ENCODE measurements around the gene TRAPPC2. TPM values are rescaled to one million over a fixed set of nuclear protein-coding genes. Genes with fewer than 3 reads are reported as not detected.
"Not testable (repeated sequence)": the region's sequence is repeated elsewhere in the genome, so short reads cannot be mapped to it uniquely, and the experiment has no call there.

Gene TRAPPC2
- total and polyA plus RNA-seq, 4 donors = 3.1 to 12.3 (median 8.8) TPM

DNA sequence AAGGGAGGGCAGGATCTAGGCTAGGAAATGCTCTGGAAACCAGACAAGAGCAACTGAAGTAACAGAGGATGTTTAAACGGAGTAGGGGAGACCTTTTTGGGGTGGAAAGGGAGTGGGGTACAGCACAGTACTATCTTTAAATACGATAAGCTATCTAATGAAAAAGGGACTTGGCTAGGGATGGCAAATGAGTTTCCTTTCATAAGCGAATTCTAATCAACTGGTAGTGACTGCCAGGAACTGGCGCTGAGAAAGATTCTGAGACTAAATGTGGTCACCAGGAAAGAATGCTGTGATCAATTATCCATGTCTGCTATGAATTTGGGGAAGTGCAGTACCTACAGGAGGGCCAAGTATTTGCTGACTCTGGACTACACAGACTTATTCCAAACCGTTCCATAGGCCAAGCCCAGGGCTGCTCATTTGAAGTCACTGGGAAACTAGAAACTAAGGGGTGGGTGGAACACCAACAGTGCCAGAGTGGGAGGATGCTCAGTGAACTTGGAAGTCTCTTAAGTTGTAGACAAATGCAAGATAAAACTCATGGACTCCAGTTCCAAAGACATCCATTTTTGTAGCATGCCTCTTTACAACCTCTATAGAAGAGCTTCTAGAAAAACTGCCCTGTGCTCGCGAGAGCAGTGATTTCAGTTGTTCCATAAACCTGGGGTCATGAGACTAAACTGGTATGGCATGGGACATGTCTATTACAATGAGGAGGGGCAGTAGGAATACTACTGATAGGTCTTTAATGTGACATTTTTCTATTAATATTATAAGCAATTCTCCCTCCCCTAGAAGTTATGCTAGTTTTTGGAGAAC lies 2.0 kb downstream of the TRAPPC2 start (continued):
- TF ChIP-seq, protein P1, sequence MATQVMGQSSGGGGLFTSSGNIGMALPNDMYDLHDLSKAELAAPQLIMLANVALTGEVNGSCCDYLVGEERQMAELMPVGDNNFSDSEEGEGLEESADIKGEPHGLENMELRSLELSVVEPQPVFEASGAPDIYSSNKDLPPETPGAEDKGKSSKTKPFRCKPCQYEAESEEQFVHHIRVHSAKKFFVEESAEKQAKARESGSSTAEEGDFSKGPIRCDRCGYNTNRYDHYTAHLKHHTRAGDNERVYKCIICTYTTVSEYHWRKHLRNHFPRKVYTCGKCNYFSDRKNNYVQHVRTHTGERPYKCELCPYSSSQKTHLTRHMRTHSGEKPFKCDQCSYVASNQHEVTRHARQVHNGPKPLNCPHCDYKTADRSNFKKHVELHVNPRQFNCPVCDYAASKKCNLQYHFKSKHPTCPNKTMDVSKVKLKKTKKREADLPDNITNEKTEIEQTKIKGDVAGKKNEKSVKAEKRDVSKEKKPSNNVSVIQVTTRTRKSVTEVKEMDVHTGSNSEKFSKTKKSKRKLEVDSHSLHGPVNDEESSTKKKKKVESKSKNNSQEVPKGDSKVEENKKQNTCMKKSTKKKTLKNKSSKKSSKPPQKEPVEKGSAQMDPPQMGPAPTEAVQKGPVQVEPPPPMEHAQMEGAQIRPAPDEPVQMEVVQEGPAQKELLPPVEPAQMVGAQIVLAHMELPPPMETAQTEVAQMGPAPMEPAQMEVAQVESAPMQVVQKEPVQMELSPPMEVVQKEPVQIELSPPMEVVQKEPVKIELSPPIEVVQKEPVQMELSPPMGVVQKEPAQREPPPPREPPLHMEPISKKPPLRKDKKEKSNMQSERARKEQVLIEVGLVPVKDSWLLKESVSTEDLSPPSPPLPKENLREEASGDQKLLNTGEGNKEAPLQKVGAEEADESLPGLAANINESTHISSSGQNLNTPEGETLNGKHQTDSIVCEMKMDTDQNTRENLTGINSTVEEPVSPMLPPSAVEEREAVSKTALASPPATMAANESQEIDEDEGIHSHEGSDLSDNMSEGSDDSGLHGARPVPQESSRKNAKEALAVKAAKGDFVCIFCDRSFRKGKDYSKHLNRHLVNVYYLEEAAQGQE (IDR thresholded peaks at IDR 0.05) = no peak
- TF ChIP-seq JUND (IDR thresholded peaks at IDR 0.05) = no peak

DNA sequence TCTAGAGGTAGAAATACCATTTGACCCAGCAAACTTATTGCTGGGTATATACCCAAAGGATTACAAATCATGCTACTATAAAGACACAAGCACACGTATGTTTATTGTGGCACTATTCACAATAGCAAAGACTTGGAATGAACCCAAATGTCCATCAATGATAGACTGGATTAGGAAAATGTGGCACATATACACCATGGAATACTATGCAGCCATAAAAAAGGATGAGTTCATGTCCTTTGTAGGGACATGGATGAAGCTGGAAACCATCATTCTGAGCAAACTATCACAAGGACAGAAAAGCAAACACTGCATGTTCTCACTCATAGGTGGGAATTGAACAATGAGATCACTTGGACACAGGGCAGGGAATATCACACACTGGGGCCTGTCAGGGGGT lies 3.9 kb downstream of the TRAPPC2 start:
- H3K4me1 ChIP-seq (ENCODE audit: control insufficient read depth in 4 of 4, insufficient read depth in 4 of 4, low read length in 3 of 4) = peaks cover 1 to 25% (median 9%) of the 10 kb centered on the region in 4 donors
- WGBS = 98% methylated on average over 1 of the region's 1 CpG
- DNase-seq (ENCODE audit: low spot score) = not testable (repeated sequence)

GRCh38 chrX:13726583-13726982 lies 7.8 kb downstream of the TRAPPC2 start:
- H3K27ac ChIP-seq (ENCODE audit: low read depth in 1 of 2, low read length in 2 of 2); DNase-seq (ENCODE audit: low spot score); H3K4me3 ChIP-seq (ENCODE audit: low read depth in 1 of 3, low read length in 3 of 3); H3K9ac ChIP-seq (ENCODE audit: low read depth in 1 of 2, low read length in 2 of 2); H3K27me3 ChIP-seq (ENCODE audit: control insufficient read depth in 4 of 4, insufficient read depth in 4 of 4, low read length in 3 of 4); H3K4me1 ChIP-seq (ENCODE audit: control insufficient read depth in 4 of 4, insufficient read depth in 4 of 4, low read length in 3 of 4); H3K36me3 ChIP-seq (ENCODE audit: control insufficient read depth in 4 of 4, insufficient read depth in 3 of 4, low read depth in 1 of 4, low read length in 3 of 4); H3K9me3 ChIP-seq (ENCODE audit: control insufficient read depth in 4 of 4, low read length in 3 of 4): not testable (repeated sequence)
- 97% methylated on average over 2 of the region's 2 CpGs for WGBS

More for the DNA sequence above, 3.9 kb downstream of the TRAPPC2 start:
- not testable (repeated sequence) for H3K27ac ChIP-seq (ENCODE audit: low read depth in 1 of 2, low read length in 2 of 2); H3K9me3 ChIP-seq (ENCODE audit: control insufficient read depth in 4 of 4, low read length in 3 of 4); H3K27me3 ChIP-seq (ENCODE audit: control insufficient read depth in 4 of 4, insufficient read depth in 4 of 4, low read length in 3 of 4); H3K36me3 ChIP-seq (ENCODE audit: control insufficient read depth in 4 of 4, insufficient read depth in 3 of 4, low read depth in 1 of 4, low read length in 3 of 4); H3K4me3 ChIP-seq (ENCODE audit: low read depth in 1 of 3, low read length in 3 of 3); H3K9ac ChIP-seq (ENCODE audit: low read depth in 1 of 2, low read length in 2 of 2)

GRCh38 chrX:13724878-13725277 lies 9.5 kb downstream of the TRAPPC2 start:
- not testable (repeated sequence) for H3K4me3 ChIP-seq (ENCODE audit: low read depth in 1 of 3, low read length in 3 of 3); H3K4me1 ChIP-seq (ENCODE audit: control insufficient read depth in 4 of 4, insufficient read depth in 4 of 4, low read length in 3 of 4); H3K36me3 ChIP-seq (ENCODE audit: control insufficient read depth in 4 of 4, insufficient read depth in 3 of 4, low read depth in 1 of 4, low read length in 3 of 4); H3K9me3 ChIP-seq (ENCODE audit: control insufficient read depth in 4 of 4, low read length in 3 of 4); H3K27me3 ChIP-seq (ENCODE audit: control insufficient read depth in 4 of 4, insufficient read depth in 4 of 4, low read length in 3 of 4); H3K27ac ChIP-seq (ENCODE audit: low read depth in 1 of 2, low read length in 2 of 2); H3K9ac ChIP-seq (ENCODE audit: low read depth in 1 of 2, low read length in 2 of 2); DNase-seq (ENCODE audit: low spot score)
- 88% methylated on average over 9 of the region's 9 CpGs for WGBS

- Histone ChIP-seq H3K36me3 (ENCODE audit: control insufficient read depth in 4 of 4, insufficient read depth in 3 of 4, low read depth in 1 of 4, low read length in 3 of 4) (peaks cover 0 to 9% (median 1%) of the 10 kb centered on the region in 4 donors), H3K27ac (ENCODE audit: low read depth in 1 of 2, low read length in 2 of 2) (no peak overlapping the region)
Measured at GRCh38 chrX:13721819-13722519, 12.5 kb downstream of the TRAPPC2 start.

More at GRCh38 chrX:13721819-13722519, 12.5 kb downstream of the TRAPPC2 start:
- Histone ChIP-seq H3K9me3 (ENCODE audit: control insufficient read depth in 4 of 4, low read length in 3 of 4) (no peaks in the 10 kb centered on the region), H3K4me1 (ENCODE audit: control insufficient read depth in 4 of 4, insufficient read depth in 4 of 4, low read length in 3 of 4) (no peaks in the 10 kb centered on the region), H3K4me3 (ENCODE audit: low read depth in 1 of 3, low read length in 3 of 3) (no peak overlapping the region), H3K27me3 (ENCODE audit: control insufficient read depth in 4 of 4, insufficient read depth in 4 of 4, low read length in 3 of 4) (no peaks in the 10 kb centered on the region), H3K9ac (ENCODE audit: low read depth in 1 of 2, low read length in 2 of 2) (no peak overlapping the region)
- 59% methylated on average over 7 of the region's 7 CpGs for WGBS
- TF ChIP-seq ZBTB33 (IDR thresholded peaks at IDR 0.05) (no peak), YY1 (IDR thresholded peaks at IDR 0.05) (no peak), TAF1 (conservative IDR thresholded peaks at IDR 0.05) (no peak)
- TF ChIP-seq, protein P2, sequence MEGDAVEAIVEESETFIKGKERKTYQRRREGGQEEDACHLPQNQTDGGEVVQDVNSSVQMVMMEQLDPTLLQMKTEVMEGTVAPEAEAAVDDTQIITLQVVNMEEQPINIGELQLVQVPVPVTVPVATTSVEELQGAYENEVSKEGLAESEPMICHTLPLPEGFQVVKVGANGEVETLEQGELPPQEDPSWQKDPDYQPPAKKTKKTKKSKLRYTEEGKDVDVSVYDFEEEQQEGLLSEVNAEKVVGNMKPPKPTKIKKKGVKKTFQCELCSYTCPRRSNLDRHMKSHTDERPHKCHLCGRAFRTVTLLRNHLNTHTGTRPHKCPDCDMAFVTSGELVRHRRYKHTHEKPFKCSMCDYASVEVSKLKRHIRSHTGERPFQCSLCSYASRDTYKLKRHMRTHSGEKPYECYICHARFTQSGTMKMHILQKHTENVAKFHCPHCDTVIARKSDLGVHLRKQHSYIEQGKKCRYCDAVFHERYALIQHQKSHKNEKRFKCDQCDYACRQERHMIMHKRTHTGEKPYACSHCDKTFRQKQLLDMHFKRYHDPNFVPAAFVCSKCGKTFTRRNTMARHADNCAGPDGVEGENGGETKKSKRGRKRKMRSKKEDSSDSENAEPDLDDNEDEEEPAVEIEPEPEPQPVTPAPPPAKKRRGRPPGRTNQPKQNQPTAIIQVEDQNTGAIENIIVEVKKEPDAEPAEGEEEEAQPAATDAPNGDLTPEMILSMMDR (IDR thresholded peaks at IDR 0.05; ENCODE audit: low read depth, low read length, missing input control) = no peak
- DNase-seq (ENCODE audit: low spot score) = no peak
